Adrenal gland (tissue), 5 donors: ENCODE results near the gene NPR3.

ENCODE experiments used
- POLR2A ChIP-seq, 2 donors: fragments of 450-650 bp; IDR thresholded peaks; one replicate each; pipeline ENCODE4 v1.6.1; 2017; ENCODE audit warnings: antibody characterized with exemption in 2 of 2, mild to moderate bottlenecking in 2 of 2, moderate library complexity in 1 of 2
- TF ChIP-seq, protein P1 (sequence below), 6 experiments: fragments of 450-650 bp in 4 of 6; fragments of 200-600 bp in 2 of 6; sonication (generic) in 1 of 6; IDR thresholded peaks; 1 replicate in 5 of 6; 2 replicates in 1 of 6; pipeline versions ENCODE4 v1.5.1 to v1.8.0; 2016 to 2021; ENCODE audit warnings: antibody characterized with exemption in 6 of 6, mild to moderate bottlenecking in 2 of 6, moderate library complexity in 1 of 6
- donor health status: DM: no; HTN: no; CAD: no.

DNA sequence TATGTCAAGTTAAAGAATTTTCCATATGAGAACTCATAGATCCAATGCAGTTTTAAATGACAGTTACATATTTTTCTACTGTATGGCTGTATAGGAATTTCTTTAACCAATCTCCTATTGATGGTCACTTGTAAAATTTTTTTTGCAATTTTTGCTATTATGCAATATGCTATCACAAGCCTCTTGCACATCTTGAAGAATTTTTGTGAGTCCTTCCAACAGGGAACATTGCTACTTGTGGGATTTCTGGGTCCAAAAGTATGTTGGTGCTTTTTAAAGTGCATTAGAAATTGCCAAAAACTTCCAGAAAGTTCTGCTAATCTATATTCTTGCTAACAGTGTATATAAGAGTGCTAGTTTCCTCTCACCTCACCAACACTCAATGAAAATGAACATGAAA is 65.1 kb downstream of the NPR3 start:
- TF ChIP-seq, protein P1, sequence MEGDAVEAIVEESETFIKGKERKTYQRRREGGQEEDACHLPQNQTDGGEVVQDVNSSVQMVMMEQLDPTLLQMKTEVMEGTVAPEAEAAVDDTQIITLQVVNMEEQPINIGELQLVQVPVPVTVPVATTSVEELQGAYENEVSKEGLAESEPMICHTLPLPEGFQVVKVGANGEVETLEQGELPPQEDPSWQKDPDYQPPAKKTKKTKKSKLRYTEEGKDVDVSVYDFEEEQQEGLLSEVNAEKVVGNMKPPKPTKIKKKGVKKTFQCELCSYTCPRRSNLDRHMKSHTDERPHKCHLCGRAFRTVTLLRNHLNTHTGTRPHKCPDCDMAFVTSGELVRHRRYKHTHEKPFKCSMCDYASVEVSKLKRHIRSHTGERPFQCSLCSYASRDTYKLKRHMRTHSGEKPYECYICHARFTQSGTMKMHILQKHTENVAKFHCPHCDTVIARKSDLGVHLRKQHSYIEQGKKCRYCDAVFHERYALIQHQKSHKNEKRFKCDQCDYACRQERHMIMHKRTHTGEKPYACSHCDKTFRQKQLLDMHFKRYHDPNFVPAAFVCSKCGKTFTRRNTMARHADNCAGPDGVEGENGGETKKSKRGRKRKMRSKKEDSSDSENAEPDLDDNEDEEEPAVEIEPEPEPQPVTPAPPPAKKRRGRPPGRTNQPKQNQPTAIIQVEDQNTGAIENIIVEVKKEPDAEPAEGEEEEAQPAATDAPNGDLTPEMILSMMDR (IDR thresholded peaks at IDR 0.05), result no peak
- no peak for TF ChIP-seq POLR2A (IDR thresholded peaks at IDR 0.05)
